Measurements from ENCODE around the gene PNPO. TPM values are rescaled to one million over a fixed set of nuclear protein-coding genes. Genes with fewer than 3 reads are reported as not detected.

The PNPO gene
- total and polyA plus RNA-seq, 2 experiments from 2014 or later: 20.0 to 44.7 TPM

DNA sequence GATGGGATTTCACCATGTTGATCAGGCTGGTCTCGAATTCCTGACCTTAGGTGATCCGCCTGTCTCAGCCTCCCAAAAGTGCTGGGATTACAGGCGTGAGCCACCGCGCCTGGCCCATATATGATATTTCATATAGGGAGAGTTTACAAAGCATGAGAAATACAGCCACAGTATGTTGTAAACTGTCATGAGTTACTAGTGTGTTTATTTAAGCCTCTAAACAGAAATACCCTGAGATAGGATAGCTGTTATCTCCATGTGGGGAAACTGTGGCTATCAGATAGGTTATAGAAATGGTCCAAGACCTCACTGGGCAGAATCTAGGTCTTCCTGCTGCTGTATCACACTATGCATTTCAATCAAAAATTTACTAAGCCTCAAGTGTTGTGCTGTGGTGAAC, 27.5 kb downstream of the PNPO start:
- no peak for TF ChIP-seq EZH2phosphoT487 (IDR thresholded peaks at IDR 0.05; ENCODE audit: insufficient read depth, low read depth)
- no peak for TF ChIP-seq EZH2 (IDR thresholded peaks at IDR 0.05; ENCODE audit: insufficient read depth, poor library complexity, severe bottlenecking)
- H3K4me3 ChIP-seq: no peak overlapping the region
- H3K36me3 ChIP-seq (ENCODE audit: low read depth): peaks cover 4% of the 10 kb centered on the region; the same call in 1 of the 2 replicates
- H3K9me2 ChIP-seq (ENCODE audit: insufficient read depth): no peaks in the 10 kb centered on the region
- H2AFZ ChIP-seq: no peak overlapping the region
- no peaks in the 10 kb centered on the region for H3K27me3 ChIP-seq (replicated peaks; ENCODE audit: insufficient read depth)
- H3K9me3 ChIP-seq (ENCODE audit: low read depth): no peaks in the 10 kb centered on the region
- H3K4me2 ChIP-seq (ENCODE audit: unreplicated experiment): no peak overlapping the region
- H3K79me2 ChIP-seq (ENCODE audit: insufficient read depth): peaks cover 19% of the 10 kb centered on the region
- H3K27ac ChIP-seq: peak overlapping the region; percentile 90; the same call in 1 of the 2 replicates
- in situ Hi-C loops (cut with MboI): no loop called here
- H3K4me1 ChIP-seq (ENCODE audit: insufficient read depth): peaks cover 27% of the 10 kb centered on the region
- peaks cover 15% of the 10 kb centered on the region; the same call in 1 of the 2 replicates for H3F3A ChIP-seq (ENCODE audit: insufficient read depth)
- H3K9ac ChIP-seq: no peak overlapping the region
- WGBS, 2 experiments (ENCODE audit: low coverage in 1 of 2, low lambda C conversion rate in 2 of 2, missing lambda C conversion rate in 2 of 2): 77 to 78% methylated on average over 5 of the region's 5 CpGs
- no peak for DNase-seq
- no peaks in the 10 kb centered on the region for H4K20me1 ChIP-seq (ENCODE audit: insufficient read depth)

DNA sequence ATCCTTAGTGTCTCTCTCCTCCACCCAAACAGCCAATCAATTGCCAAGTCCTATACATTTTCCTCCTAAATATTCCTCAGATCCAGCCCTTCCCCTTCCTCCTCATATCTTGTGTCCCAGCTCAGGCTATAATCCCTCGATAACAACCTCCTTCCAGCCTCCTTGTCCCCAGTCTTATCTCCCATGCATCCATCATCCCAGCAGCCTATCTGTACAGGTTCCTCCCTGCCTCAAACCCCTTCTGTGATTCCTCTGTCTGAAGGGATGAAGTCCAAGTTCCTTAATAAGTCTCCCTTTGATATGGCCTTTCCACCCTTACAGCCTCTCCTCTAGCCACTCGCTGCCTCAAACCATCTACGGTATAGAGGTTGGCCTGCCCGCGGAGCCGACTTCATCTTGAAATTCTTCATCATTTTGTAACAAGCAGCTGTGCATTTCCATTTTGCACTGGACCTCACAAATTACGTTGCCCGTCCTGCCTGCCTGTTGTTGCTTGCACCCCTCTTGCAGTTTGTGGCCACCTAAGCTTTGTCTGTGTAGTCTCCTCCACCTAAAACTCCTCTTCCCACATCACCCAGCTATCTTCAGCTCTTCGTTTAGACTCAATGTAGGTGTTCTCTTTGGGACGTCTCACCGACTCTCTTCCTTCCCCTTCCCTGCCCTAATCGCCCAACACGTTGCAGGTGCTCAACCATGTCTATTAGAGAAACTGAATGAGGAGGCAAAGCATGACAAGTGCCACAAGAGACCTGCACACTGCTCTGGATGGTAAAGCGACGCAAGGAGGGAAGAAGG, 28.8 kb downstream of the PNPO start:
- H3F3A ChIP-seq (ENCODE audit: insufficient read depth): peaks cover 15% of the 10 kb centered on the region; the same call in 1 of the 2 replicates
- TF ChIP-seq EZH2phosphoT487 (IDR thresholded peaks at IDR 0.05; ENCODE audit: insufficient read depth, low read depth) (no peak), EZH2 (IDR thresholded peaks at IDR 0.05; ENCODE audit: insufficient read depth, poor library complexity, severe bottlenecking) (no peak)
- no peaks in the 10 kb centered on the region for H3K9me3 ChIP-seq (ENCODE audit: low read depth)

DNA sequence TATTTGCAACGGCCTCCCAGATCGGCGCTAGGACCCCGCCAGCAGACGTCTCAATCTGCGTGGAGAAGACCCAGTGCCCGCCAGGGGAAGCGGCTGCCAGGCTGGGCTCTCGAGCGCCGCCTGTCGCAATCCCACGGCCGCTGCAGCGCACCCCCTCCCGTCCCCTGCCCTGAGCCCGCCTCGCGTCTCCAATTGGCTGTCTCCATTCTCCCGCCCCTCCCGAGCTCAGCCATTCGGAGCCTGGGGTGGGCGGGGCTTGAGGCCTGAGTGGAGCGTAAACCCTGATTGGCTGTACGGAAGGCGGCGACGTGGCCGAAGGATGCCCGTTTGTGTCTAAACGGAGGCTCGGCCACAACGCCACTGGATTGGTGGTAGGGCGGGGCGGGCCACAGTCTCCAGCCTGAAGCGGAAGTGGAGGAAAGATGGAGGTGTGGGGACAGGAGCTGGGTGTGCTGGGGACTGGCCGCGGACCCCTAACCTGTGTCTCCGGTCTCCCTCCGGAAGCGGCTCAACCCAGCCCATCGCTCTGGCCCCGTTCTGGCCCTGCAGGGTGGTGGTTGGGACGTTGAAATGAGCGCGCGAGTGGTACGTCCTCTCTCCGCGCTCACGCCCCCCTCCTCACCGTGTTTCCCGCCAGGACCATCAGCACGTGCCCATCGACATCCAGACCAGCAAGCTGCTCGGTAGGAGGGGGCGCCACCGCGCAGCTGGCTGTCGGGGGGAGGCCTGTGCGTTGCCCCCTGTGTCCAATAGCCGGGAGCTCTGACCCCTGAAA, 29.5 kb downstream of the PNPO start, which contains the start of gene CDK5RAP3:
CDK5RAP3 (plus strand) TSS at position 389 of the 775 bp plus-strand sequence; CDS start at position 423, 34 bp downstream.
- Histone ChIP-seq H4K20me1 (ENCODE audit: insufficient read depth) (no peaks in the 10 kb centered on the region), H3K36me3 (ENCODE audit: low read depth) (peaks cover 9% of the 10 kb centered on the region; the same call in 1 of the 2 replicates), H3K79me2 (ENCODE audit: insufficient read depth) (peaks cover 19% of the 10 kb centered on the region), H3K9ac (peak within 1 kb of the TSS; percentile 91), H3K4me3 (peak within 1 kb of the TSS; percentile 98), H3F3A (ENCODE audit: insufficient read depth) (peaks cover 15% of the 10 kb centered on the region; the same call in 1 of the 2 replicates), H3K4me2 (ENCODE audit: unreplicated experiment) (peak within 1 kb of the TSS; percentile 89), H3K27me3 (replicated peaks; ENCODE audit: insufficient read depth) (no peaks in the 10 kb centered on the region), H3K4me1 (ENCODE audit: insufficient read depth) (peaks cover 27% of the 10 kb centered on the region), H3K9me2 (ENCODE audit: insufficient read depth) (no peaks in the 10 kb centered on the region), H3K27ac (peak within 1 kb of the TSS; percentile 61), H3K9me3 (ENCODE audit: low read depth) (no peaks in the 10 kb centered on the region), H2AFZ (peak within 1 kb of the TSS; percentile 92)
- DNase-seq: peak; percentile 100
- in situ Hi-C loops (cut with MboI): no loop called here
- WGBS, 2 experiments (ENCODE audit: low coverage in 1 of 2, low lambda C conversion rate in 2 of 2, missing lambda C conversion rate in 2 of 2): 1% methylated on average over 54 to 61 of the region's 62 CpGs
- TF ChIP-seq EZH2phosphoT487 (IDR thresholded peaks at IDR 0.05; ENCODE audit: insufficient read depth, low read depth) (no peak), EZH2 (IDR thresholded peaks at IDR 0.05; ENCODE audit: insufficient read depth, poor library complexity, severe bottlenecking) (no peak)

More for the DNA sequence above, 28.8 kb downstream of the PNPO start:
- Histone ChIP-seq H3K79me2 (ENCODE audit: insufficient read depth) (peaks cover 19% of the 10 kb centered on the region), H3K27me3 (replicated peaks; ENCODE audit: insufficient read depth) (no peaks in the 10 kb centered on the region), H3K4me1 (ENCODE audit: insufficient read depth) (peaks cover 27% of the 10 kb centered on the region), H4K20me1 (ENCODE audit: insufficient read depth) (no peaks in the 10 kb centered on the region), H3K4me2 (ENCODE audit: unreplicated experiment) (peak overlapping the region; percentile 61), H3K9ac (0 out of 2 replicates have a peak overlapping the region, but pooled peaks have one; percentile 32), H2AFZ (peak overlapping the region; percentile 92), H3K4me3 (peak overlapping the region; percentile 48), H3K36me3 (ENCODE audit: low read depth) (peaks cover 9% of the 10 kb centered on the region; the same call in 1 of the 2 replicates), H3K27ac (no peak overlapping the region), H3K9me2 (ENCODE audit: insufficient read depth) (no peaks in the 10 kb centered on the region)
- DNase-seq: no peak
- WGBS, 2 experiments (ENCODE audit: low coverage in 1 of 2, low lambda C conversion rate in 2 of 2, missing lambda C conversion rate in 2 of 2): 43 to 48% methylated on average over 15 of the region's 15 CpGs
- in situ Hi-C loops (cut with MboI): no loop called here

DNA sequence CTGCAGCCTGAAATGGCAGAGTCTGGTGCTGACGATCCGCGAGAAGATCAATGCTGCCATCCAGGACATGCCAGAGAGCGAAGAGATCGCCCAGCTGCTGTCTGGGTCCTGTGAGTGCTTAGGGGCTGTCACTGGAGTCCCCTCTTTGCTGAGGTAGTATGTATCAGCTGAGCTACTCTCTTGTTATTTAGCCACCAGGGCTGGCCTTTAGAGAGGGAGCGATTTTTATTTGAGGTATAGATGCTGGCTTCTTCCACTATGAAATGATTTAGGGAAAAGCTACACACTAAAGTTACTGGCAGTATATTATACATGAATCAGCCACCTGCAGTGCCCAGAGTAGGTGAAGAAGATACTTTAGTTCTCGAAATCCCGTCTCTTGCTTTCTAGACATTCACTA, 32.2 kb downstream of the PNPO start:
- no peaks in the 10 kb centered on the region for H3K27me3 ChIP-seq (replicated peaks; ENCODE audit: insufficient read depth)
- no peaks in the 10 kb centered on the region for H4K20me1 ChIP-seq (ENCODE audit: insufficient read depth)
- DNase-seq: no peak
- H3K4me3 ChIP-seq: no peak overlapping the region
- H3F3A ChIP-seq (ENCODE audit: insufficient read depth): no peaks in the 10 kb centered on the region; the same call in 1 of the 2 replicates
- no peak overlapping the region for H2AFZ ChIP-seq
- H3K36me3 ChIP-seq (ENCODE audit: low read depth): peaks cover 14% of the 10 kb centered on the region; the same call in 1 of the 2 replicates
- 89 to 93% methylated on average over 8 of the region's 8 CpGs for WGBS, 2 experiments (ENCODE audit: low coverage in 1 of 2, low lambda C conversion rate in 2 of 2, missing lambda C conversion rate in 2 of 2)
- no peak for TF ChIP-seq EZH2phosphoT487 (IDR thresholded peaks at IDR 0.05; ENCODE audit: insufficient read depth, low read depth)
- peak overlapping the region; percentile 24; the same call in 1 of the 2 replicates for H3K9ac ChIP-seq
- no peaks in the 10 kb centered on the region for H3K9me2 ChIP-seq (ENCODE audit: insufficient read depth)
- no peaks in the 10 kb centered on the region for H3K9me3 ChIP-seq (ENCODE audit: low read depth)
- in situ Hi-C loops (cut with MboI): no loop called here
- peaks cover 9% of the 10 kb centered on the region for H3K4me1 ChIP-seq (ENCODE audit: insufficient read depth)
- no peak overlapping the region for H3K27ac ChIP-seq
- H3K4me2 ChIP-seq (ENCODE audit: unreplicated experiment): no peak overlapping the region
- peaks cover 19% of the 10 kb centered on the region for H3K79me2 ChIP-seq (ENCODE audit: insufficient read depth)
